ENCODE measurements around the gene GAL.
"Not testable (repeated sequence)": the region's sequence is repeated elsewhere in the genome, so short reads cannot be mapped to it uniquely, and the experiment has no call there.

Gene GAL, protein sequence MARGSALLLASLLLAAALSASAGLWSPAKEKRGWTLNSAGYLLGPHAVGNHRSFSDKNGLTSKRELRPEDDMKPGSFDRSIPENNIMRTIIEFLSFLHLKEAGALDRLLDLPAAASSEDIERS

DNA sequence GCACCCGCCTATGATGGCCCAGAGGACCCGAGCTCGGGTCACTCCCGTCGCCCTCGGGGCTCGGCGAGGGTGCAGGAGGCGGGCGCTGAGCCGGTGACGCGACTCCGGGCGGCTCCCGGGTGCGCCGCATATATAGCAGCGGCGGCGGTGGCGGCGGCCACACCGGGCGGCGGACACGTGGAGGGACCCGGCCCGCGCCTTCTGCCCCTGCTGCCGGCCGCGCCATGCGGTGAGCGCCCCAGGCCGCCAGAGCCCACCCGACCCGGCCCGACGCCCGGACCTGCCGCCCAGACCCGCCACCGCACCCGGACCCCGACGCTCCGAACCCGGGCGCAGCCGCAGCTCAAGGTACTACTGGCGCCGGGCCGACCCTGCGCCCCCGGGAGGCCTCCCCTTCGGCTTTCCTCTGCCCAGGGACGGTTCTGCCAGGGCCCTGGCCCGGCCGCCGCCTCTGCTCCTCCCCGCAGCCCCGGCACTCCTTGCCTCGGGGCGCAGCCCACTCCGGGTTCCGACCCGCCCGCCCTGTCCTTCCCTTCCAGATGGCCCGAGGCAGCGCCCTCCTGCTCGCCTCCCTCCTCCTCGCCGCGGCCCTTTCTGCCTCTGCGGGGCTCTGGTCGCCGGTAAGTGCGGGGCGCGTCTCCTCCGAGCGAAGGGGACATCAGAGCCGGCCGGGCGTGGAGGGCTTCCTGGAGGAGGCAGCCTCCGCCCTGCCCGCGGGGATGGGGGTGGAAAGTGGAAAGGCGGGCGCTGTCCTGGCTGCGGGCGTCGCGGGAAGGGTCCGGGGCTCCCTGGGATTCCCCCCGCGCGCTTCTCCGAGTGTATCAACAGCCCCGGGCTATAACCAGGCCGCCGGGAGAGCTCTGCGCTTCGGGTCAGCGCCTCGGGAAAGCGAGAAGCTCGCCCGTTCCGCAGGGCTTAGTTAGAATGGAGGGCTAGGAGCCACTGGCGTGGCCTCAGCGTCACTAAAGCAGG lies at the start of gene GAL:
Gene GAL, plus strand, starts transcription at position 160 of the 972 bp plus-strand sequence. Its CDS starts 380 bp downstream, at position 540.
- DNase-seq (ENCODE audit: low spot score): peak; percentile 78

GRCh38 chr11:68634606-68635005 lies 49.7 kb upstream of the GAL start:
- DNase-seq (ENCODE audit: low spot score): not testable (repeated sequence)

DNA sequence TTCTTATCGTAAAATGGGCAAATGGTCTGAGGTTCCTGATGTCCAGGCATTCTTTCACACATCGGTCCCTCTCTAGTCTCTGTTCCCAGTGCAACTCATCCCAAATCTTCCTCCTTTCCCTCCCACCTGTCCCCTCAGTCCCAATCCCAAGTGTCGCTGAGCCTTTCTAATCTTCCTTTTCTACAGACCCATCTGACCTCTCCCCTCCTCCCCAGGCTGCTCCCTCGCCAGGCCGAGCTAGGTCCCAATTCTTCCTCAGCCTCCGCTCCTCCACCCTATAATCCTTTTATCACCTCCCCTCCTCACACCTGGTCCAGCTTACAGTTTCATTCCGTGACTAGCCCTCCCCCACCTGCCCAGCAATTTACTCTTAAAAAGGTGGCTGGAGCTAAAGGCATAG lies 49.2 kb upstream of the GAL start:
- DNase-seq (ENCODE audit: low spot score): not testable (repeated sequence)

- DNase-seq (ENCODE audit: low spot score): not testable (repeated sequence)
Measured at GRCh38 chr11:68635883-68636282, 48.5 kb upstream of the GAL start.

DNA sequence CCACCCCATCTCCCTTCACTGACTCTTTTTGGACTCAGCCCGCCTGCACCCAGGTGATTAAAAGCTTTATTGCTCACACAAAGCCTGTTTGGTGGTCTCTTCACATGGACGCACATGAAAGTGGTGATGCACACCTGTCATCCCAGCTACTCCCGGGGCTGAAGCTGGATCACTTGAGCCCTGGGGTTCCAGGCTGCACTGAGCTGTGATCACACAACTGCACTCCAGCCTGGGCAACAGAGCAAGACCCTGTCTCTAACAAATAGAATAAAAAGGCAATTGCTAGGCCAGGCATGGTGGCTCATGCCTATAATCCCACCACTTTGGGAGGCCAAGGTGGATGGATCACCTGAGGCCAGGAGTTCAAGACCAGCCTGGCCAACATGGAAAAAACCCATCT lies 45.0 kb upstream of the GAL start:
- DNase-seq (ENCODE audit: low spot score): not testable (repeated sequence)

DNA sequence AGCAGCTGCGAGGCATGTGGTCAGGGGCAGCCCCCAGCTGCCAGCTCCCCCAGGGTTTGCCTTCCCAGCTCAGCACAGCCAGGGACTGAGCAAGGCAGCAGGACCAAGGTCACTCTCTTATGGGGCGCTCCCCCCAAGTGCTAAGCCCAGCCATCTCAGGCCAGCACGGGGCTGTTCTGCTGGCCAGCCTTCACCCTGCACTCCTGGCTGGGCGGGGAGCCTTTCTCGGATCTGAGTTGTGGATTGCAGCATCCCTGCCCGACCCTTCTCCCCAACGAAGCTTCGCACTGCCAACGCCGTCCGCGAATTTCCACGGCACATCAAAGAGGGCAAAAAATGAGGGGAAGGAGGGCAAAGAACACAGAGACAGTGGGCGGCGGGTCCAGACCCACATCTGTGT lies 42.5 kb upstream of the GAL start:
- no peak for DNase-seq (ENCODE audit: low spot score)

DNA sequence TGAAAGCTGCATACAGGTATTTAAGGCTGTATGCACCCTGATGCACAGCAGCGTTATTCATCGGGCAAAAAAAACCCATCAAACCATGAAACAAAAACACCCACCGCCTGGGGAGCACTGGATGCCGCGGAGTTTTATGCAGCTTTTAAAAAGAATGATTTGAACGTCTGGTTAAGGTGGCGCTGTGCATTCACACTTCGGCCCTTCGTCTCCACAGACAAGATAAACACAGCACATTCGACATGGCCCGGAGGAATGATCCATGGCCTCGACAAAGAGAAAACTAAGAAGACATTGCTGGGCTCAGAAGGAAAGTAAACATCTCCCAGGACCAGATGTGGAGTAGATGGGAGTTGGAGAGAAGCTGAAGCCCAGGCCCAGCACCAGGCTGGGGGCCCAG lies 40.8 kb upstream of the GAL start:
- no peak for DNase-seq (ENCODE audit: low spot score)

- no peak for DNase-seq (ENCODE audit: low spot score)
Measured at GRCh38 chr11:68646832-68647231, 37.5 kb upstream of the GAL start.

GRCh38 chr11:68649851-68650555 lies 34.3 kb upstream of the GAL start:
- DNase-seq (ENCODE audit: low spot score): no peak

- DNase-seq (ENCODE audit: low spot score): no peak
Measured at GRCh38 chr11:68650801-68651200, 33.5 kb upstream of the GAL start.

- DNase-seq (ENCODE audit: low spot score): no peak
Measured at GRCh38 chr11:68651208-68651984, 32.9 kb upstream of the GAL start.

- no peak for DNase-seq (ENCODE audit: low spot score)
Measured at GRCh38 chr11:68651985-68652682, 32.2 kb upstream of the GAL start.

GRCh38 chr11:68652683-68653156 lies 31.6 kb upstream of the GAL start:
- DNase-seq (ENCODE audit: low spot score): no peak

DNA sequence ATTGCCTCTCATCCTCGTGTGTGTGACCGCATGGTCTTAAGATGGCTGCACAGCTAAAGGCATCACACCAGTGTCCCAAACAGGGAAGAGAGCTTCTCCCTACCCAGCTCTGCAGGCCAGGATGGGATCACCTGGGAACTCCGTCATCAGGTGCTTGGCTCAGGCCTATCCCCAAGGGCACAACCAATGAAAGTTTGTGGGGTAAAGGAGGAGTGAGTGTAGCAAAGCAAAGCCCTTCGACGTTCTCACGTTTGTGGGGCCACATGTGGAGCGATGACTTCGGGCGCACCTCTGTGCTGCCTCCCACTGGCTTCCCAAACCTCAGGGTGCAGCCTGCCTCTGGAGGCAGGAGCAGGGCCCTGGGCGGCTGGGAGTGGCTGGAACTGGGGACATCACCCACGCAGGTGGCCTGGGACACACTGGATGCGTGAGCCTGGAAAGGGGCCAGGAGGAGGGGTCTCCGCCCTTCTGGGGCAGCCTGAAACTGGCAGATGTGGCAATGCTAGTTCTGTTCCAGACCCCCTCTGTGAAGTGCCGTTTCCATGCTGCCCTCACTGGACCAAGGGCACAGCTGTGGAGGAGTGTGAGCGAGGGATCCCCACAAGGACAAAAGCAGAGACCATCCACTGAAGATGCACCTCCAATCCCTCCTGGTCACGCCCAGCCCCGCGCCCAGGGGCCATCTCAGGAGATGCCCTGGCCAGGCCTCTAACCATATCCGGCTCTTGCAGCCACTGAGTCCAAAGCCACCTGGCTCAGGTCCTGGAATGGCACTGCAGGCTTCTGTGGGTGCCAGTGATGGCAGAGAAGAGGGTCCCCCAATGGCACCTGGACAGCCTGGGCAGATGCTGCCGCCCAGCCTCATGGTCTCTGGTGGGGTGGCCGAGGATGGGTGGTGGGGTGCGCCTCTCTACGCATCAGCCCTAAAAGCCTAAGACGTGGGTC lies 30.6 kb upstream of the GAL start:
- no peak for DNase-seq (ENCODE audit: low spot score)

- DNase-seq (ENCODE audit: low spot score): no peak
Measured at GRCh38 chr11:68654978-68655377, 29.4 kb upstream of the GAL start.

GRCh38 chr11:68655406-68655805 lies 28.9 kb upstream of the GAL start:
- no peak for DNase-seq (ENCODE audit: low spot score)

DNA sequence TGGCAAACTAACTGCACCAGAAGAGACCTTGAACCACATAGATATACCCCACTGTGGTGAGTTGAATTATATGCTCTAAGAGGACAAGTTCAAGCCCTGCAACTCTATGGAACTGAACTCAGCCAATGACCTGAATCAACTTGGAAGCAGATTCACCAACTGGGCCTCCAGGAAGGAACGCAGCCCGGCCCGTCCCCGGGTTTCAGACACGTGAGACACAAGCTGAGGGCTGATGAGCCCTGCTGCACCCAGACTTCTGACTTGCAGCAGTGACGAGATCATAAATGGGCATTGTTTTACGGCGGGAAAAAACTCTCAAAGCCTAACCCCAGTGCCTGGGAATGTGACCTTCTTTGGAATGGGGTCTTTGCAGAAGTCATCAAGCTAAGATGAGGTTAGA lies 28.5 kb upstream of the GAL start:
- DNase-seq (ENCODE audit: low spot score): no peak

- DNase-seq (ENCODE audit: low spot score): no peak
Measured at GRCh38 chr11:68657021-68657780, 27.1 kb upstream of the GAL start.

DNA sequence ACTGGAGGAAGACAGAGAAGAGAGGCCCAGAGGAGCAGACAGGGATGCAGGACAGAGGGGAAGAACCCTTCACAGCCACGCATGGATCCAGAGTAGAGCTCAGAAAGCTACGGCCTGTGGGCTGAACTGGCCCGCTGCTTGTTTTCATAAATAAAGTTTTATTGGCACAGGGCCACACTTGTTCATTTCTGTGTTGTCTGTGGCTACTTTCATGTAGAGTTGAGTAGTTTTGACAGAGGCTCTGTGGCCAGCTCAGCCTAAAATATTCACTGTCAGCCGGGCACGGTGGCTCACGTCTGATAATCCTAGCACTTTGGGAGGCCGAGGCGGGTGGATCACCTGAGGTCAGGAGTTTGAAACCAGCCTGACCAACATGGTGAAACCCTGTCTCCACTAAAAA lies 26.2 kb upstream of the GAL start:
- no peak for DNase-seq (ENCODE audit: low spot score)

Data from iPS-NIHi11 (cell line).